SJCRH30 (cell line): ENCODE data around the gene CXCR6. TPM values are rescaled to one million over a fixed set of nuclear protein-coding genes. Genes with fewer than 3 reads are reported as not detected.

Experiments
- DNase-seq, 2 experiments: peaks; one replicate each; pipeline ENCODE4 v3.0.0-alpha.2; 2015 to 2020
- H3K27ac ChIP-seq: fragments of 250-450 bp; sonication (Bioruptor Pico); 2 replicates; pipeline ENCODE4 v1.5.1; 2020; ENCODE audit warnings: mild to moderate bottlenecking, moderate library complexity
- H3K27me3 ChIP-seq: fragments of 250-450 bp; sonication (Bioruptor Pico); 2 replicates; pipeline ENCODE4 v1.5.1; 2020; ENCODE audit warnings: mild to moderate bottlenecking, moderate library complexity
- H3K36me3 ChIP-seq: fragments of 250-450 bp; sonication (Bioruptor Pico); 2 replicates; pipeline ENCODE4 v1.5.1; 2020; ENCODE audit warnings: mild to moderate bottlenecking, moderate library complexity
- H3K4me1 ChIP-seq: fragments of 250-450 bp; sonication (Bioruptor Pico); 2 replicates; pipeline ENCODE4 v1.5.1; 2020; ENCODE audit warnings: mild to moderate bottlenecking, moderate library complexity
- H3K4me3 ChIP-seq: fragments of 250-450 bp; sonication (Bioruptor Pico); 2 replicates; pipeline ENCODE4 v1.5.1; 2020; ENCODE audit warnings: mild to moderate bottlenecking, moderate library complexity
- H3K9me3 ChIP-seq: fragments of 250-450 bp; sonication (Bioruptor Pico); replicated peaks from 2 replicates; pipeline ENCODE4 v1.5.1; 2020; ENCODE audit warnings: mild to moderate bottlenecking, moderate library complexity
- total RNA-seq: library from RNA; depleted of rRNA; stranded (reverse); fragments of >200 nt; shearing (Covaris generic); gene quantifications from 2 replicates; pipeline ENCODE4 v1.2.3, GENCODE V29; 2014

CXCR6 gene
- total RNA-seq, 1 experiment from 2014 or later = not detected

- H3K27ac ChIP-seq = no peak overlapping the region
- peaks cover 8% of the 10 kb centered on the region for H3K4me1 ChIP-seq
- no peaks in the 10 kb centered on the region for H3K27me3 ChIP-seq
- no peaks in the 10 kb centered on the region for H3K9me3 ChIP-seq
- DNase-seq = no peak
- no peak overlapping the region for H3K4me3 ChIP-seq
- H3K36me3 ChIP-seq = no peaks in the 10 kb centered on the region
These were observed 5.8 kb upstream of the CXCR6 start for GRCh38 chr3:45937206-45938042.

- Histone ChIP-seq H3K36me3 (no peaks in the 10 kb centered on the region), H3K27ac (no peak overlapping the region), H3K4me1 (peaks cover 12% of the 10 kb centered on the region), H3K4me3 (no peak overlapping the region), H3K9me3 (no peaks in the 10 kb centered on the region), H3K27me3 (no peaks in the 10 kb centered on the region)
- no peak for DNase-seq
These were observed 5.2 kb upstream of the CXCR6 start for GRCh38 chr3:45938043-45938435.

- no peaks in the 10 kb centered on the region for H3K36me3 ChIP-seq
- H3K4me1 ChIP-seq = peaks cover 12% of the 10 kb centered on the region
- DNase-seq = peak; percentile 72 to 88
- no peaks in the 10 kb centered on the region for H3K9me3 ChIP-seq
- no peak overlapping the region for H3K27ac ChIP-seq
- no peaks in the 10 kb centered on the region for H3K27me3 ChIP-seq
- no peak overlapping the region for H3K4me3 ChIP-seq
These were observed 4.4 kb upstream of the CXCR6 start for GRCh38 chr3:45938864-45939263.

GRCh38 chr3:45939341-45939771 is 3.9 kb upstream of the CXCR6 start:
- H3K36me3 ChIP-seq = no peaks in the 10 kb centered on the region
- H3K9me3 ChIP-seq = no peaks in the 10 kb centered on the region
- no peak overlapping the region for H3K27ac ChIP-seq
- no peaks in the 10 kb centered on the region for H3K27me3 ChIP-seq
- peaks cover 12% of the 10 kb centered on the region for H3K4me1 ChIP-seq
- DNase-seq = no peak
- H3K4me3 ChIP-seq = no peak overlapping the region

- H3K4me3 ChIP-seq = no peak overlapping the region
- no peaks in the 10 kb centered on the region for H3K9me3 ChIP-seq
- H3K36me3 ChIP-seq = no peaks in the 10 kb centered on the region
- H3K27me3 ChIP-seq = no peaks in the 10 kb centered on the region
- no peak for DNase-seq
- no peak overlapping the region for H3K27ac ChIP-seq
- peaks cover 12% of the 10 kb centered on the region for H3K4me1 ChIP-seq
These were observed 3.1 kb upstream of the CXCR6 start for GRCh38 chr3:45940004-45940780.

- Histone ChIP-seq H3K4me1 (peaks cover 12% of the 10 kb centered on the region), H3K27ac (no peak overlapping the region), H3K36me3 (no peaks in the 10 kb centered on the region), H3K9me3 (no peaks in the 10 kb centered on the region), H3K27me3 (no peaks in the 10 kb centered on the region), H3K4me3 (no peak overlapping the region)
- DNase-seq = no peak
These were observed 2.4 kb upstream of the CXCR6 start for GRCh38 chr3:45940781-45941365.

GRCh38 chr3:45942051-45942825 is 1.0 kb upstream of the CXCR6 start:
- Histone ChIP-seq H3K27me3 (no peaks in the 10 kb centered on the region), H3K9me3 (no peaks in the 10 kb centered on the region), H3K36me3 (no peaks in the 10 kb centered on the region), H3K4me1 (peaks cover 12% of the 10 kb centered on the region), H3K4me3 (no peak overlapping the region), H3K27ac (no peak overlapping the region)
- peak; percentile 65 to 66 for DNase-seq

- DNase-seq = no peak
- H3K4me1 ChIP-seq = peaks cover 12% of the 10 kb centered on the region
- H3K27me3 ChIP-seq = no peaks in the 10 kb centered on the region
- H3K9me3 ChIP-seq = no peaks in the 10 kb centered on the region
- no peak overlapping the region for H3K27ac ChIP-seq
- H3K4me3 ChIP-seq = no peak overlapping the region
- no peaks in the 10 kb centered on the region for H3K36me3 ChIP-seq
These were observed 1.8 kb downstream of the CXCR6 start for GRCh38 chr3:45944830-45945620.

- H3K9me3 ChIP-seq = no peaks in the 10 kb centered on the region
- no peaks in the 10 kb centered on the region for H3K36me3 ChIP-seq
- H3K27ac ChIP-seq = no peak overlapping the region
- H3K4me1 ChIP-seq = peaks cover 12% of the 10 kb centered on the region
- H3K4me3 ChIP-seq = no peak overlapping the region
- DNase-seq = no peak
- H3K27me3 ChIP-seq = no peaks in the 10 kb centered on the region
These were observed 3.0 kb downstream of the CXCR6 start for GRCh38 chr3:45946307-45946706.

GRCh38 chr3:45946875-45947274 is 3.6 kb downstream of the CXCR6 start:
- H3K36me3 ChIP-seq = no peaks in the 10 kb centered on the region

GRCh38 chr3:45947361-45947760 is 4.1 kb downstream of the CXCR6 start:
- H3K9me3 ChIP-seq = no peaks in the 10 kb centered on the region
- no peak overlapping the region for H3K4me3 ChIP-seq
- H3K27ac ChIP-seq = no peak overlapping the region
- H3K4me1 ChIP-seq = peaks cover 5% of the 10 kb centered on the region
- no peaks in the 10 kb centered on the region for H3K36me3 ChIP-seq
- no peak for DNase-seq
- no peaks in the 10 kb centered on the region for H3K27me3 ChIP-seq

More at GRCh38 chr3:45946875-45947274, 3.6 kb downstream of the CXCR6 start:
- H3K27ac ChIP-seq = no peak overlapping the region
- no peak for DNase-seq
- H3K4me3 ChIP-seq = no peak overlapping the region
- peaks cover 10% of the 10 kb centered on the region for H3K4me1 ChIP-seq
- H3K9me3 ChIP-seq = no peaks in the 10 kb centered on the region
- no peaks in the 10 kb centered on the region for H3K27me3 ChIP-seq

- Histone ChIP-seq H3K4me1 (no peaks in the 10 kb centered on the region), H3K4me3 (no peak overlapping the region), H3K36me3 (no peaks in the 10 kb centered on the region), H3K27ac (no peak overlapping the region), H3K27me3 (no peaks in the 10 kb centered on the region), H3K9me3 (no peaks in the 10 kb centered on the region)
- no peak for DNase-seq
These were observed 5.1 kb downstream of the CXCR6 start for GRCh38 chr3:45948311-45948781.

- DNase-seq = no peak
- Histone ChIP-seq H3K36me3 (no peaks in the 10 kb centered on the region), H3K9me3 (no peaks in the 10 kb centered on the region), H3K27ac (no peak overlapping the region), H3K4me1 (no peaks in the 10 kb centered on the region), H3K27me3 (no peaks in the 10 kb centered on the region), H3K4me3 (no peak overlapping the region)
These were observed 5.6 kb downstream of the CXCR6 start for GRCh38 chr3:45948881-45949280.

GRCh38 chr3:45949432-45949831 is 6.2 kb downstream of the CXCR6 start:
- H3K4me1 ChIP-seq = no peaks in the 10 kb centered on the region
- H3K27ac ChIP-seq = no peak overlapping the region
- DNase-seq = no peak
- H3K36me3 ChIP-seq = no peaks in the 10 kb centered on the region
- no peaks in the 10 kb centered on the region for H3K27me3 ChIP-seq
- H3K9me3 ChIP-seq = no peaks in the 10 kb centered on the region
- no peak overlapping the region for H3K4me3 ChIP-seq
